Body of pancreas (tissue), 4 donors: ENCODE results near the gene TMEM170B. TPM values are rescaled to one million over a fixed set of nuclear protein-coding genes. Genes with fewer than 3 reads are reported as not detected.

Experiments used
- ATAC-seq: fragments of 150-250 bp; one replicate; pipeline ENCODE4 v1.9.1; 2016
- DNase-seq, 4 donors: peaks; one replicate each; pipeline ENCODE4 v3.0.0-alpha.2; 2019
- H3K27ac ChIP-seq, 4 donors: fragments of 200-600 bp; sonication (generic); 1 replicate in 3 of 4; 2 replicates in 1 of 4; pipeline versions ENCODE4 v1.5.1 to v1.6.1; 2016 to 2019; ENCODE audit warnings: mild to moderate bottlenecking in 1 of 4, mixed read lengths in 1 of 4, moderate library complexity in 1 of 4
- H3K27me3 ChIP-seq, 2 donors: fragments of 200-600 bp; sonication (generic); one replicate each; pipeline ENCODE4 v1.6.0; 2016; ENCODE audit warnings: mild to moderate bottlenecking in 1 of 2
- H3K36me3 ChIP-seq, 2 donors: fragments of 200-600 bp; sonication (generic); replicated peaks in 1 of 2; 2 replicates each; pipeline ENCODE4 v1.5.1; 2016; ENCODE audit warnings: low read depth in 2 of 2; ENCODE audit not compliant: insufficient read depth in 1 of 2
- H3K4me1 ChIP-seq: fragments of 200-600 bp; sonication (generic); one replicate; pipeline ENCODE4 v1.6.0; 2016
- H3K4me3 ChIP-seq, 2 donors: fragments of 200-600 bp; sonication (generic); 1 replicate in 1 of 2; 2 replicates in 1 of 2; pipeline ENCODE4 v1.5.1; 2016 to 2019
- H3K9me3 ChIP-seq, 3 donors: fragments of 200-600 bp; sonication (generic); 1 replicate in 2 of 3; 2 replicates in 1 of 3; pipeline ENCODE4 v1.5.1; 2016
- POLR2A ChIP-seq, 3 donors: fragments of 450-650 bp; IDR thresholded peaks; one replicate each; pipeline ENCODE4 v1.6.1; 2016; ENCODE audit warnings: antibody characterized with exemption in 3 of 3, mild to moderate bottlenecking in 2 of 3
- whole genome bisulfite sequencing, 2 donors: methylation state at CpG; one replicate each; pipeline ENCODE4 v1.1.5; 2017; 5-methylcytosine and 5-hydroxymethylcytosine counted together
- intact Hi-C: fragments of 100-400 bp; cut with DNase I; formaldehyde crosslinking; loops from one replicate; pipeline ENCODE4 v1.15.1; 2023
- total RNA-seq, 2 donors: library from RNA; depleted of rRNA; stranded (reverse); fragments of >200 nt; gene quantifications; one replicate each; pipeline ENCODE4 v1.1.0, GENCODE V29; 2016
- TF ChIP-seq, protein P1 (sequence below), 7 experiments: fragments of 450-650 bp in 4 of 7; fragments of 200-600 bp in 3 of 7; sonication (generic) in 3 of 7; IDR thresholded peaks; one replicate each; pipeline ENCODE4 v1.5.1; 2016 to 2019; ENCODE audit warnings: antibody characterized with exemption in 7 of 7

Gene TMEM170B
- total RNA-seq, 2 donors from 2014 or later, result 3.0 to 3.6 TPM

GRCh38 chr6:11536795-11537194 lies 754 bp upstream of the TMEM170B start:
- DNase-seq (peak; percentile 20 to 35 (median 26)), ATAC-seq (no peak)
- Histone ChIP-seq H3K27me3 (no peaks in the 10 kb centered on the region), H3K27ac (peak overlapping the region; percentile 62 to 87 (median 79)), H3K4me1 (peaks cover 19% of the 10 kb centered on the region), H3K9me3 (no peaks in the 10 kb centered on the region), H3K4me3 (peak overlapping the region in 1 of 2 donors; percentile 75), H3K36me3 (no peaks in the 10 kb centered on the region)
- TF ChIP-seq, protein P1, sequence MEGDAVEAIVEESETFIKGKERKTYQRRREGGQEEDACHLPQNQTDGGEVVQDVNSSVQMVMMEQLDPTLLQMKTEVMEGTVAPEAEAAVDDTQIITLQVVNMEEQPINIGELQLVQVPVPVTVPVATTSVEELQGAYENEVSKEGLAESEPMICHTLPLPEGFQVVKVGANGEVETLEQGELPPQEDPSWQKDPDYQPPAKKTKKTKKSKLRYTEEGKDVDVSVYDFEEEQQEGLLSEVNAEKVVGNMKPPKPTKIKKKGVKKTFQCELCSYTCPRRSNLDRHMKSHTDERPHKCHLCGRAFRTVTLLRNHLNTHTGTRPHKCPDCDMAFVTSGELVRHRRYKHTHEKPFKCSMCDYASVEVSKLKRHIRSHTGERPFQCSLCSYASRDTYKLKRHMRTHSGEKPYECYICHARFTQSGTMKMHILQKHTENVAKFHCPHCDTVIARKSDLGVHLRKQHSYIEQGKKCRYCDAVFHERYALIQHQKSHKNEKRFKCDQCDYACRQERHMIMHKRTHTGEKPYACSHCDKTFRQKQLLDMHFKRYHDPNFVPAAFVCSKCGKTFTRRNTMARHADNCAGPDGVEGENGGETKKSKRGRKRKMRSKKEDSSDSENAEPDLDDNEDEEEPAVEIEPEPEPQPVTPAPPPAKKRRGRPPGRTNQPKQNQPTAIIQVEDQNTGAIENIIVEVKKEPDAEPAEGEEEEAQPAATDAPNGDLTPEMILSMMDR (IDR thresholded peaks at IDR 0.05), result no peak
- TF ChIP-seq POLR2A (IDR thresholded peaks at IDR 0.05), result no peak
- 0 to 1% methylated on average over 12 of the region's 12 CpGs for WGBS, 2 donors
- intact Hi-C loops, result no loop called here

- WGBS, 2 donors, result 1 to 2% methylated on average over 32 to 71 of the region's 74 CpGs
- Histone ChIP-seq H3K4me1 (peaks cover 19% of the 10 kb centered on the region), H3K4me3 (peak overlapping the region; percentile 75 to 76), H3K27me3 (no peaks in the 10 kb centered on the region), H3K27ac (peak overlapping the region; percentile 62 to 87 (median 79)), H3K9me3 (no peaks in the 10 kb centered on the region), H3K36me3 (no peaks in the 10 kb centered on the region)
- peak; percentile 8 to 75 (median 71) for TF ChIP-seq POLR2A (IDR thresholded peaks at IDR 0.05)
- TF ChIP-seq, protein P1 (IDR thresholded peaks at IDR 0.05), result no peak
- ATAC-seq, result peak; percentile 16
- DNase-seq, result peak; percentile 24 to 52 (median 35)
- intact Hi-C loops, result no loop called here
These were observed 686 bp downstream of the TMEM170B start for GRCh38 chr6:11538052-11538818.

DNA sequence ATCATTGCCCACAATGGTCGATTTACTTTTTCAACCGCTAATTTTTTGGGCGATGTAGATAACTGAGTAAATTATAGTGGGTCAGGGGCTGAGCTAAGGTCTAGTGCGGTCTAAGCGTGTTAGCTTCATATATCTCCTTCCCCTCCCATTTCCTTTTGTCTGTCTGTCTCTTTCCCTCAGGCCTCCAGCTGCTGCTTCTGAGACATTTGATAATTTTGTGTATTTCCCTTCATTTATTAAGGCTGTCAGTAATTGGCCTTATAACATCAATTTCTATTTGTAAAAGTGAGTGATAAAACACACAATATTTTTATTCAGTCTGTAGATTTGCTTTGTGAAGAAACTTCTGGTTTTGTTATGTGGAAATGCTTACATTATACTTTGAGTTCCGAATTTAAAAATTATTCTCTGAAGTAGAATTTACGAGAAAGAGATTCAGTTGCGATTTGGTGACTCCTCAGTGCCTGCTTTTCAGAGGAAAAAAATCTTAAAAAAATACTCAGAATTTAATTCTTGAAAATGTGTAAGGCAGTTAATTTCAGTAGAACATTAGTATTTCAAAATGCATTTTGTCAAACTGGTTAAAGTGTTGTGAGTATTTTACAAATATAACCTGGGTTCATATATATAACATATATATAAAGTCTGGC lies 1.4 kb downstream of the TMEM170B start:
- Histone ChIP-seq H3K9me3 (no peaks in the 10 kb centered on the region), H3K36me3 (no peaks in the 10 kb centered on the region), H3K27me3 (no peaks in the 10 kb centered on the region), H3K27ac (peak overlapping the region in 3 of 4 donors; percentile 78 to 87 (median 80)), H3K4me3 (peak overlapping the region in 1 of 2 donors; percentile 76), H3K4me1 (peaks cover 19% of the 10 kb centered on the region)
- WGBS, 2 donors, result 24 to 29% methylated on average over 8 of the region's 8 CpGs
- no peak for ATAC-seq
- DNase-seq, result no peak
- TF ChIP-seq, protein P1 (IDR thresholded peaks at IDR 0.05), result no peak
- intact Hi-C loops, result no loop called here

GRCh38 chr6:11542863-11543262 lies 5.3 kb downstream of the TMEM170B start:
- no peaks in the 10 kb centered on the region for H3K9me3 ChIP-seq
- H3K4me1 ChIP-seq, result no peaks in the 10 kb centered on the region
- no peak overlapping the region for H3K27ac ChIP-seq
- whole genome bisulfite sequencing, 2 donors, result 82 to 89% methylated on average over 3 of the region's 3 CpGs
- H3K4me3 ChIP-seq, result no peak overlapping the region
- no peak for ATAC-seq
- intact Hi-C loops, result no loop called here
- H3K27me3 ChIP-seq, result no peaks in the 10 kb centered on the region
- no peak for DNase-seq
- no peaks in the 10 kb centered on the region for H3K36me3 ChIP-seq
- TF ChIP-seq, protein P1 (IDR thresholded peaks at IDR 0.05), result no peak
- TF ChIP-seq POLR2A (IDR thresholded peaks at IDR 0.05), result no peak
